GM21723 (cell line): ENCODE data around the gene ARHGEF10L.

ENCODE experiments used
- ATAC-seq: cut with Tn5 transposase; IDR thresholded peaks from one replicate; pipeline ENCODE4 v1.9.1; 2021; ENCODE audit warnings: mild to moderate bottlenecking, moderate library complexity; ENCODE audit not compliant: unreplicated experiment

The ARHGEF10L gene

DNA sequence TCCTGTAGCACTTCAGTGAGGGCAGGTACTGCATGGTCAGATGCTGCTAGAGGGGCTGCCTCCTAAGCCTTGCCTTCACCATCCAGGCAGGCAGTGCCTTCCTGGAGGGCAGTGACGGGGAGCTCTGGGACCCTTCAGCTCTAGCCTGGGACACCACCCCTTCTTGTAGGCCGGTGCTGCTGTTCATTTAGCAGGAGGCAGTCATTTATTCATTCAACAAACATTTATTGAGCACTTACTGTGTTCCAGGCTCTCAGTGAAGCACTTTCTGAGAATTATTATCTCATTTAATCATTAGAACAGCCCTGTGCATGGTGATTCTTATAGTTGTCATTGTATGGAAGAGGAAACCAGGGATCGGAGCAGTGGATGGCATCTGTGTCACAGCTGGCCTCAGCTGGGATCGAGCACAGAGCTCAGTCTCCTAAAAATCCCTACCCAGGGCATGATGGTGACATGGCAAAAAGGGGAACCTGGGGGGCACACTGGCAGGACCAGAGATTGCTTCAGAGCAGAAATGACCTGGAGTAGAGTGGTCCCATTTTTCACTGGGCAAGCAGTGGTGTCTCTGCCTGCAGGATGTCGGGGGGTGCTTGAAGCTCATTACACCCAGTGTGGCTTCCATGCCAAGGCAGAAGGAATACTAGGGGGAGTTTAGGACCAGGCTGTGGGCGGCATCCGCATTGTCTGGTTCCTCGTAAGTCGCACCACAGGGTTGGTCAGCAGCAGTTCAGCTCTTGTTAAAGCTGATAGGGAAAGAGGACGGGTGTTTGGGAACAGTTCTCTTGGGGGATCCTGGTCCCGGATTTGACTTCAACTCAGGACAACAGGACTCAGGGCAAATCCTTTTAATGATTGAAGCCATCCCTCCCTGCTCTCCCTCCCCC is 28.8 kb downstream of the ARHGEF10L start:
- ATAC-seq: no peak

GRCh38 chr1:17569200-17570139 is 30.0 kb downstream of the ARHGEF10L start:
- no peak for ATAC-seq

DNA sequence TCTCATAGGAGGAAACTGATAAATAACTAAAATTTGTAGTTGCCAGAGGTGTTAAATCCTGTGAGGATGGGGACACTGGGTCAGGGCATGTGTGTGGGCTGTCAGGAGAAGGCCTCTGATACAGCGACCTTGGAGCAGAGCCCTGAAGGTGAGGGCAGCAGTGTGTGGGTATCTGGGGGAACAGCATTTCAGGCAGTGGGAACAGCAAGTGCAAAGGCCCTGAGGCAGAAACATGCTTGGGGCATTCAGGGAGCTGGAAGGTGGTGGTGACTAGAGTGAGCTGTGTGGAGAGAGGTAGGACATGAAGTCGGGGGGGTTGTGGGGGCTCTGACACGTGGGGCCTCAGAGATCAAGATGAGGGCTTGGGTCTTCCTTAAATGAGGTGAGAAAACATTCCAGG is 30.7 kb downstream of the ARHGEF10L start:
- no peak for ATAC-seq

DNA sequence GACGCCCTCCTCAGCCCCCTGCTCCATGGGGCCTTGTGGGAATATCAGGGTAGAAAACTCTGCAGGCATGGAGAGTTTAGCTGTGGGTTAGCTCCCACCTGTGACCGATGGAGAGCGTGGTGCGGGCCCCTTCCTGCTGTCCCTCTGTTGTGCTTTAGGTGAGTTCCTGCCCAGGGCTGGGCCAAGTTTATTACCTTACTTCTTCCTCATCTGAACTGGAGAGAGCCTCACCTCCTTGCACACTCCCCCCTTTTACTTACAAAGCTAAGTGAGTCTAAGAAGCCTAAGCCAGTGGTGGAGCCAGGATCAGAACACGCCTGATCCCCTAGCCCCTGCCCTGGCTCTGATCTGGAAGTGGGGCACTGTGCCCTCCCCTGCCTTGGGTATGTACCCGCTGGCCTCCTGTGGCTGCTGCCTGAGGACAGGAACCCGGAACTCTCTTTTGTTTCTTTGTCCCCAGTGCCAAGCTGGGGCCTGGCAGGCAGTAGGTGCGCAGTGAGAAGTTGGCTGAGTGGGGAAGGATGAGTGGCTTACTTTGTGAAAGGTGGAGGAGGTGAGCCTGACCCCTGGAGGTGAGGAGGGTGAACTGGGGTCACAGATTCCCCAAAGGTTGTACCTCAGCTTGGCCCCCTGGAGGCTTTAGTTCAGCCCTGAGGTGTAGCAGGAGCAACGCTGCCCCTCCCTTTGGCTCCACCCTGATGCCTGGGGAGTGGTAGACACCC is 32.9 kb downstream of the ARHGEF10L start:
- no peak for ATAC-seq

DNA sequence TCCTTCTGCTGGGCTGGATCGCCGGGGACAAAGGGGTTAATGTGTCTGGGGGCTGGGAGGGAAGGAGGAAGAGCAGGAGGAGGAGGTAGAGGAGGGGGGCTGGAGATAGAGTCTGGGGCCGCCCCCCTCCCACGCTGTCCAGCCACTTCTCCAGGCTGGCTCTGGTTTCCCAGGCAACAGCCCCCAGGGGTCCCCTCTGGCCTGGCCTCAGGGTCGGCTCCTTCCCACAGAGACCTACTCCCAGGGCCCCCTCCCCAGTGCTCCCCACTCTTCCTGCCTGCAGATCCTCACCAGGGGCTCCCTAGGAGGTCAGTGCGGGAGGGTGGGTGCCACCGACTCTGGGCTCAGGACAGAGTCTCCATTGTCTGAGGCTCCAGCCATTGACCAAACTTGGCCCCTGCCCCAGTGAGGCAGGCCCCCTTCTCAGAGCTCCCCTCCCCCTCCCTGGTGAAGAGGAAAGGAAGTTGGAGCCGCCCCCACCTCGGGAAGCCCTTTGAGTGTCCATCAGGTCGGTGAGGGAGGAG is 34.1 kb downstream of the ARHGEF10L start:
- ATAC-seq: no peak

DNA sequence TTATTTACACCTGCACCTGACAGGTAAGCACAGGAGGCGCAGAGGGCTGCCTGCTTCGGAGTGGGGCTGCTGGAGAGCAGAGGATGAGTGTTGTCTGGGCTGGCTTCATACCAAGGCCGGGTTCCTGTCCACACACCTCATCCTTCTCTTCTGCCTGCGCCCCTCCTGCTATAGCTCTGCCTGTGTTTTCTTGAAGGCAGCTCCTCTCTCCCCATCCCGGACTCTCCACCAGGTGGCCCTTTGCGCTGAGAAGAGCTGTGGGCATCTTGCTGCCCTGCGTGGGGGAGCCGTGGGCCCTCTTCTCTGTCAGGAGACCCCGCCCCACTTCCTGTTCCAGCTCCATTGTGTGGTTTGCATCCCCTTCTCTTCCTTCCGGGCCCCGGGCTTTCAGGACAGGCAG is 35.0 kb downstream of the ARHGEF10L start:
- no peak for ATAC-seq

- ATAC-seq: no peak
These were observed 36.5 kb downstream of the ARHGEF10L start for GRCh38 chr1:17575797-17576518.

- no peak for ATAC-seq
These were observed 37.0 kb downstream of the ARHGEF10L start for GRCh38 chr1:17576519-17576853.

GRCh38 chr1:17577907-17578297 is 38.4 kb downstream of the ARHGEF10L start:
- no peak for ATAC-seq

DNA sequence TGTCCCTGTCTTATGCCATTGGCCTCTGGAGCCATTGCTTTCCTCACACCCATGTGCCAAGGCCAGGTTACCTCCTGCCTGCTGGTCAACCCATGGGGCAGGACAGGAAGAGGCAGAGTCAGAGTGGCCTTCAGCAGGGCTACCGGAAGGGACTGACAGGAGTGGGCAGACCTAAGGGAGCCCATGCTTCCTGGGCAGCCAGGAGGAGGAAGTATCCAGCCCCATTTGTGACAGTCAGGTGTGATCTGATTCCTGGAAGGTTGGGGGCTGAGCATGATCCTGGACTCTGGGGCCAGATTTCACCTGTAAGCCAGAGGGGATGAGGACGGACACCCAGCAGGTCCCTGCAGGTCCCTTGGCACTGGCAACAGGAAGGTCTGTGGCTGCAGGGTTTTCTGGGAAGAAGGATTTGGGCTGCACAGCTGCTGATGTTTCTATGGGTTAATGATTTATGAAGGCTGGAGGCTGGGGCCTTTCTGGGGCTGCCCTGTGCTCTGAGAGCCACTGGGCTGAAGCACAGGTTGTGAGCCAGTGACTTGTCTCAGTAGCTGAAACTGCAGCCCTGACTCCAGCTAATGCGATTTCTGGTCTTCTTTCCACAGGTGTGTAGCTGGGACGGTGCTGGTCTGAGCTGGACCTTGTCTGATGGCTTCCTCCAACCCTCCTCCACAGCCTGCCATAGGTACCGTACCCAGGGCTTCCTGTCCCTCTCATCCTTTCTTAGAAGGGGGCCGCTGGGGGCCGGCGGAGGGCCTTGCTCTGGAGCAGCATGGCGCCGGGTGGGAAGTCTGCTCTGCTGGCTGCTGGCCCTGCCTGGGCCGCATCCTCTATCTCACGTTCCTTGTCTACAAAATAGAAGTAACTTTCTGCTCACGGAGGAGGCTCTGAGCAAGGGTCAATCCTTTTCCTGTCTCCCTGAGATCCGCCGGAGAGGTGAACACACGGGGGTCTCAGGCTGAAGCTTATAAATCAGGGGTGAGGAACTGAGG is 40.7 kb downstream of the ARHGEF10L start:
- ATAC-seq: no peak

GRCh38 chr1:17581389-17582123 is 42.1 kb downstream of the ARHGEF10L start:
- ATAC-seq: no peak

DNA sequence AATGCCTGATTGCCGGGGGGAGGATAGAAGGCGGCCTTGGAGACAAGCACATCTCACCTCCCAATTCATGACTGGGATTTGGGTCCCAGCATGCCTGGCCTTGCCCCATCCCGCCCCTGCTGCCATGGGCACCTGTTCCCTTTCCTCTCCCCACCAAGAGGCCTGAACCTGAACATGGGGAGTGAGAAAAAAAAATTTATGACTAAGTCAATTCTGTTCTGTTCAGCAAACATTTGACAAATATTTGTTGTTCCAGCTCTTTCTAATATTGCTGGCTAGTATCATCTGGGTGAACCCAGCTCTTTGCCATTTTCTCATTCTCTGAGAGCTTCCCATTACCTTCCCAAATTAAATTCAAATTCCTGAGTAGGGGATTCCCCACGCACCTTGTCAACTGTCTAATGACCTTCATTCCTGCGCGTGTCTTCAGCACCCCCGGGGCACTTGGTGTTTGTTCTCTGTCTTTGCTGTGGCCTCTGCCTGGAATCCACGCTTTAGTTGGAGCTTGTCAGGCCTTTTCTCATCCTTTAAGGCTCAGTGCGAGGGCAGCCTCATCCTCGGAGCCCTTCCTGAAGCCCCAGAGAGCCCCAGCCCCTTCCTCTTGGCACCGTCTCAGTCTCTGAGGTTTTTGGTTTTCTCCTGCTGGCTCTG is 42.8 kb downstream of the ARHGEF10L start:
- no peak for ATAC-seq

DNA sequence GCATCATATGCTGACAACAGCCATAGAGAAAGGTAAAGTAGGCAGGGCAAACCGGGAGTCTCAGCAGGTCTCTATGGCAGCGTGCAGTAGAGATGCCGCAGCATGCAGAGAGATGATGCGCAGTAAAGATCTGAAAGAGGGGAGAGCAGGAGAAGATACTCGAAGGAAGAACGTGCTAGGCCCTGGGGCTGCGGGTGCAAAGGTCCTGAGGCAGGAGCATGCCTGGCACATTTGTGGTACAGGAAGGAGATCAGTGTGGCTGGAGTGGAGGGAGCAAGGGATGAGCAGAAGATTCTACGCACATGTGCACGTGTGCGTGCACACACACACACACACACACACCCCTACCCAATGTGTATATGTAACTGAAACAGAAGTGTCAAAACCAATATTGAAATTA is 45.0 kb downstream of the ARHGEF10L start:
- no peak for ATAC-seq

GRCh38 chr1:17585266-17585987 is 45.9 kb downstream of the ARHGEF10L start:
- ATAC-seq: no peak

- ATAC-seq: no peak
These were observed 46.9 kb downstream of the ARHGEF10L start for GRCh38 chr1:17586172-17586964.

GRCh38 chr1:17587693-17588047 is 48.2 kb downstream of the ARHGEF10L start:
- ATAC-seq: no peak
